B cell (primary cell): ENCODE measurements around the gene MRPL1.

Experiments
- EZH2 ChIP-seq: IDR thresholded peaks from 2 replicates; pipeline ENCODE4 v1.6.1; 2012; ENCODE audit warnings: borderline replicate concordance, low read depth, mild to moderate bottlenecking, moderate library complexity, low read length; ENCODE audit not compliant: insufficient read depth, poor library complexity, severe bottlenecking
- TF ChIP-seq, protein P1 (sequence below): fragments of 200-600 bp; IDR thresholded peaks from one replicate; pipeline ENCODE4 v1.8.0; 2022; ENCODE audit warnings: antibody characterized with exemption, mild to moderate bottlenecking

DNA sequence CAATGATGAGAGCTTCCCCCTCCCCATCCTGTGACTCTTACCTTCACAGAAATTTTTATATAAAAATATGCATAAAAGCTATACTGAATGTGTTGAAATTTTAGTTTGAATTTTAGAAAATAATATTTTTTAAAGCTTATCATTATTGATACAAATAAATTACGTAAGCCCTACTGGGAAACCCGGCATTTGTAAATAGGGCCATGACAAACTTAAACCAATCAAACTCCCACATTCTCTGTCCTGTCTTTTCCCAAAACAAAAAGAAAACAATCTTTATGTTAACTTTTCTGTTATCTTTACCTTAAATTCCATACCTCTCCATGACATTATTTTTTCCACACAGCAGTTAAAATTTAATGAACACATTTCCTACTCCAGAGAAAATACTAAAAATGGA is 46.1 kb upstream of the MRPL1 start:
- TF ChIP-seq, protein P1, sequence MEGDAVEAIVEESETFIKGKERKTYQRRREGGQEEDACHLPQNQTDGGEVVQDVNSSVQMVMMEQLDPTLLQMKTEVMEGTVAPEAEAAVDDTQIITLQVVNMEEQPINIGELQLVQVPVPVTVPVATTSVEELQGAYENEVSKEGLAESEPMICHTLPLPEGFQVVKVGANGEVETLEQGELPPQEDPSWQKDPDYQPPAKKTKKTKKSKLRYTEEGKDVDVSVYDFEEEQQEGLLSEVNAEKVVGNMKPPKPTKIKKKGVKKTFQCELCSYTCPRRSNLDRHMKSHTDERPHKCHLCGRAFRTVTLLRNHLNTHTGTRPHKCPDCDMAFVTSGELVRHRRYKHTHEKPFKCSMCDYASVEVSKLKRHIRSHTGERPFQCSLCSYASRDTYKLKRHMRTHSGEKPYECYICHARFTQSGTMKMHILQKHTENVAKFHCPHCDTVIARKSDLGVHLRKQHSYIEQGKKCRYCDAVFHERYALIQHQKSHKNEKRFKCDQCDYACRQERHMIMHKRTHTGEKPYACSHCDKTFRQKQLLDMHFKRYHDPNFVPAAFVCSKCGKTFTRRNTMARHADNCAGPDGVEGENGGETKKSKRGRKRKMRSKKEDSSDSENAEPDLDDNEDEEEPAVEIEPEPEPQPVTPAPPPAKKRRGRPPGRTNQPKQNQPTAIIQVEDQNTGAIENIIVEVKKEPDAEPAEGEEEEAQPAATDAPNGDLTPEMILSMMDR = no peak
- no peak for TF ChIP-seq EZH2
